ENCODE results near the gene TMEM178B. TPM values are rescaled to one million over a fixed set of nuclear protein-coding genes. Genes with fewer than 3 reads are reported as not detected.

The TMEM178B gene
- total and polyA plus RNA-seq, 2 experiments from 2014 or later = 0.39 to 0.46 TPM

DNA sequence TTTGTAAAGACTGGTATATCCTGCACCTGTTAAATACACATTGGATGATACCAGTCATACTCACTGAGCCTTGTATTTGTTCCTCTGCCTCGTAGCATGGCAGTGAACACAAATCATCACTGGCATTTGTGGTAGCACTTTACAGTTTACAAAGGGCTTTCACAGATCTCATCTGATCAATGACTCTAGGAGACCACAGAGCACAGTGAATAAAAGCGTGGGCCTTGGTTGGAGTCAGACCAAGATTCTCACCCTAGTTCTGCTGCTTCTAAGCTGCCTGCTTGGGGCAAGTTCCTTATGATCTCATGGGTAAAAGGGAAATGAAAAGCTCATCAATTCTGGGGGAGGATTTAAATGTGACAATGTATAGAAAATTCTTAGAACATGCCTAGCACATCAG lies 347.4 kb downstream of the TMEM178B start:
- H3K36me3 ChIP-seq = no peaks in the 10 kb centered on the region
- TF ChIP-seq, protein P1, sequence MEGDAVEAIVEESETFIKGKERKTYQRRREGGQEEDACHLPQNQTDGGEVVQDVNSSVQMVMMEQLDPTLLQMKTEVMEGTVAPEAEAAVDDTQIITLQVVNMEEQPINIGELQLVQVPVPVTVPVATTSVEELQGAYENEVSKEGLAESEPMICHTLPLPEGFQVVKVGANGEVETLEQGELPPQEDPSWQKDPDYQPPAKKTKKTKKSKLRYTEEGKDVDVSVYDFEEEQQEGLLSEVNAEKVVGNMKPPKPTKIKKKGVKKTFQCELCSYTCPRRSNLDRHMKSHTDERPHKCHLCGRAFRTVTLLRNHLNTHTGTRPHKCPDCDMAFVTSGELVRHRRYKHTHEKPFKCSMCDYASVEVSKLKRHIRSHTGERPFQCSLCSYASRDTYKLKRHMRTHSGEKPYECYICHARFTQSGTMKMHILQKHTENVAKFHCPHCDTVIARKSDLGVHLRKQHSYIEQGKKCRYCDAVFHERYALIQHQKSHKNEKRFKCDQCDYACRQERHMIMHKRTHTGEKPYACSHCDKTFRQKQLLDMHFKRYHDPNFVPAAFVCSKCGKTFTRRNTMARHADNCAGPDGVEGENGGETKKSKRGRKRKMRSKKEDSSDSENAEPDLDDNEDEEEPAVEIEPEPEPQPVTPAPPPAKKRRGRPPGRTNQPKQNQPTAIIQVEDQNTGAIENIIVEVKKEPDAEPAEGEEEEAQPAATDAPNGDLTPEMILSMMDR (IDR thresholded peaks at IDR 0.05; ENCODE audit: low read depth, low read length) = no peak

DNA sequence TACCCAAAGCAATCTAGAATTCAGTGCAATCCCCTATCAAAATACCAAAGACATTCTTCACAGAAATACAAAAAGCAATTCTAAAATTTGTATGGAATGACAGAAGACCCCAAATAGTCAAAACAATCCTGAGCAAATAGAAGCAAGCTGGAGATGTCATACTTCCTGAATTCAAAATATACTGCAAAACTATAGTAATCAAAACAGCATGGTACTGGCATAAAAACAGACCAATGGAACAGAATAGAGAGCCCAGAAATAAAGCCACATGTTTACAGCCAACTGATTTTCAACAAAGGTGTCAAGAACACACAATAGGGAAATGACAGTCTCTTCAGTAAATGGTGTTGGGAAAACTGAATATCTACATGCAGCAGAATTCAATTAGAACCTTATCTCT lies 353.3 kb downstream of the TMEM178B start:
- H3K27ac ChIP-seq = no peak overlapping the region
- TF ChIP-seq, protein P1 (IDR thresholded peaks at IDR 0.05; ENCODE audit: low read depth, low read length) = no peak
- H3K4me3 ChIP-seq = no peak overlapping the region
- no peak for DNase-seq (ENCODE audit: low read depth in 1 of 2, low spot score in 1 of 2)
- no peaks in the 10 kb centered on the region for H3K36me3 ChIP-seq
- peaks cover 8% of the 10 kb centered on the region for H3K4me1 ChIP-seq (ENCODE audit: low read depth)
- no peaks in the 10 kb centered on the region for H3K9me3 ChIP-seq (ENCODE audit: low read depth)
- H3K27me3 ChIP-seq = no peaks in the 10 kb centered on the region

More for the DNA sequence above, 347.4 kb downstream of the TMEM178B start:
- Histone ChIP-seq H3K27me3 (no peaks in the 10 kb centered on the region), H3K9me3 (ENCODE audit: low read depth) (no peaks in the 10 kb centered on the region), H3K4me1 (ENCODE audit: low read depth) (no peaks in the 10 kb centered on the region), H3K27ac (no peak overlapping the region), H3K4me3 (no peak overlapping the region)
- DNase-seq (ENCODE audit: low read depth in 1 of 2, low spot score in 1 of 2) = no peak

DNA sequence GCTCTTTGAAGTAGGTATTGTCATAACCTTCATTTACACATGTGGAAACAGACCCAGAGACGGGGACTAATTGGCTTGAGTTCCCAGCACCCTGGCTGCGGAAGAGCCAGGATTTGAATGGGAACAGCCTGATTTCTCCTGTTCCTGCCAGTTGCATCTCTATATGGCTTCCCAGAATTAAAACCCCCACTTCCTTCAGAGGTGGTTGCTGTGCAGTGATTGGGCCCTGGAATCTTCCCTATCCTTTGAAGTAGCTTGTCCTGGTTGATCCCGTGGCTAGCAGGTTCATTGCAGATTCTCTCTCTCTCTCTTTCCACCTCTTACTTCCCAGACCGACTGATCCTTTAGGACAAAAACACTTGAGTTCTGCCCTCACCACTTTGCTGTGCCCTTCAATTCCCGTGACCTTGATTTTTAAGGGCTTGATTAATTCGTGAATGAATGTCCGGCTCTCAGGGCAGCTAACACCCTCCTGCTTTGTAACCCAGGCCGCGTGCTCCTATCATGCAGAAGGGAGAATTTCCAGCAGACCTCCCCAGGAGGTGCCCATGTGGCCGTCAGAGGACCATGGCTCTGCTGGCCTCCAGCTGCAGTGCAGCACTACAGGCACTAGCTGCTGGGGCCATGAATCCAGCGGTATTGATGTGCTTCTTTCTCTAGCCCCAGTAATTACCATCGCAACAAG lies 356.7 kb downstream of the TMEM178B start:
- H3K27ac ChIP-seq = no peak overlapping the region
- DNase-seq (ENCODE audit: low read depth in 1 of 2, low spot score in 1 of 2) = peak in 1 of 2 donors; percentile 28
- no peaks in the 10 kb centered on the region for H3K36me3 ChIP-seq
- no peaks in the 10 kb centered on the region for H3K27me3 ChIP-seq
- H3K9me3 ChIP-seq (ENCODE audit: low read depth) = no peaks in the 10 kb centered on the region
- no peak overlapping the region for H3K4me3 ChIP-seq
- H3K4me1 ChIP-seq (ENCODE audit: low read depth) = peaks cover 8% of the 10 kb centered on the region
- TF ChIP-seq, protein P1 (IDR thresholded peaks at IDR 0.05; ENCODE audit: low read depth, low read length) = no peak

DNA sequence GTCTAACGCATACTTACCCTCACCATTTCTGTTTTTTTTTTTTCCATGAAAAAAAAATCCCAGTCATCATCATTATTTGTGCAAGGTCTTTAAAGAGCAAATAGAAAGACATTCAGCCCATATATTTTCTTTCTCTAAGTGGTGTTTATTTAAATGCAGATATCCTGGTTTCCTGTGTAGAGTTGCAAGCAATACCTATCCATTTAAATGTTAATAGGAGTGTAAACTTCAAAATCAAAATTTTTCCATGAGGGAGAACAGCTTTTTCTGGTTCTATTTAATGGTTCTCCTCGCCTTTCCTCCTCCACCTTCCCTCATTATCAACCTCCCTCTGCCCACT lies 357.2 kb downstream of the TMEM178B start:
- Histone ChIP-seq H3K27me3 (no peaks in the 10 kb centered on the region), H3K9me3 (ENCODE audit: low read depth) (no peaks in the 10 kb centered on the region), H3K36me3 (no peaks in the 10 kb centered on the region), H3K27ac (no peak overlapping the region), H3K4me3 (no peak overlapping the region), H3K4me1 (ENCODE audit: low read depth) (peaks cover 8% of the 10 kb centered on the region)
- TF ChIP-seq, protein P1 (IDR thresholded peaks at IDR 0.05; ENCODE audit: low read depth, low read length) = no peak
- no peak for DNase-seq (ENCODE audit: low read depth in 1 of 2, low spot score in 1 of 2)

DNA sequence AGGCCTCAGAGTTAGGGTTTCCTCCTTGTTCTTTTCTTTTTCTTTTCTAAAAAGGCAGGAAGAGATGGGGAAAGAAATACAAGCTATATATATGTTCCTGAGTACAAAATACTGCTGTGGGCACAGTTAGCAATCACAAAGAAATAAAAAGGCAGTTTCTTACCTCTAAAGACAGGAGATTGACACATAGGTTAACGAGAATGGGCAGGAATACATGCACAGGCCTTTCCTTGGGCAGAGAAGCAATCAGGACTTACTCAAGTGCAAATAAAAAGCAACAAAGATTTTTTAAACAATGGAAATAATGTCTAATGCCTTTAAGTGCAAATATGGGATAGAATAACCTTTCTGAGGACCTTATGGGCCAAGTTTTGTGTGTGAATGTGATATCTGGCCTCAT lies 357.8 kb downstream of the TMEM178B start:
- no peaks in the 10 kb centered on the region for H3K9me3 ChIP-seq (ENCODE audit: low read depth)
- no peak overlapping the region for H3K4me3 ChIP-seq
- TF ChIP-seq, protein P1 (IDR thresholded peaks at IDR 0.05; ENCODE audit: low read depth, low read length) = no peak
- DNase-seq (ENCODE audit: low read depth in 1 of 2, low spot score in 1 of 2) = no peak
- no peaks in the 10 kb centered on the region for H3K27me3 ChIP-seq
- no peak overlapping the region for H3K27ac ChIP-seq
- no peaks in the 10 kb centered on the region for H3K36me3 ChIP-seq
- peaks cover 8% of the 10 kb centered on the region for H3K4me1 ChIP-seq (ENCODE audit: low read depth)

All from cardiac muscle cell (in vitro differentiated cells and primary cell).